ENCODE results near the gene FAT2.
"Not testable (repeated sequence)": the region's sequence is repeated elsewhere in the genome, so short reads cannot be mapped to it uniquely, and the experiment has no call there.

The FAT2 gene

DNA sequence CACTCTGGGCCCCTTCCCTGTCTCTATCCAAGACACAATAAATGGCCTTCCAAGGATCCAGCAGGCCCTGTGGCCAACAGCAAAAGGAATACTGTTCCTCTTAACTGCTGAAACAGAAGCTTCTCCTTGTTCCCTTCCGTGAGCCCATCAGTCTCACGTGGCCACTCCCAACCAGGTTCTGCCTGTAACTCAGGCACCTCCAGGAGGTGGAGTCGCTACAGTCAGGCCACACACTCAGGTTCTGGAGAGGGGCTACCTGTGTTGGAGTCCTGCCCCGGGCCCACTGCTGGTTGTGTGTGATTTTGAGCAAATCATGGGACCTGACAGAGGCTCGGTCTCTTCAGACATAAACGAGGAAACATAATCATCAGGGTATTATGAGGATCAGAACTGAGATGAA lies 10.3 kb downstream of the FAT2 start:
- Mint-ChIP-seq H3K9me3 (no peaks in the 10 kb centered on the region), H3K36me3 (ENCODE audit: low read depth) (no peaks in the 10 kb centered on the region), H3K4me1 (ENCODE audit: low read depth) (peaks cover 3% of the 10 kb centered on the region), H3K27ac (no peak overlapping the region), H3K27me3 (peaks cover 7% of the 10 kb centered on the region), H3K4me3 (no peak overlapping the region)
- DNase-seq: no peak

DNA sequence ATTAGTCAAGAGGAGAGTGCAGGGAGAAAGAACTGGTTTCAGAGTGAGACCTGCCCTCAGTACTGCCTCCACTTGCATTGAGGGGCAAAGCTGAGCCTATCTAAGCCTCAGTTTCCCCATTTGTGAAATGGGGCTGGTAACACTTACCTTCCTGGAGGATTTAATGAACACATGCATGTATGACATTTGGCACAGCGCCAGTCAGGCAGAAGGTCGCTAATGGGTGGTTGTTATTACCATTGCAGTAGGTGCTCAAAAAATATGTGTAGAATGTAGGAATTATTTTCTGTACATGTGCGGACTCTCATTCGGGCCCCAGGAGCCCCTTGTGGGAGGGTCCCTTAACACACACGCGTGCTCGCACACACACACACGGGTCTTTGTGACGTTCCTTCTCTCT lies 10.9 kb downstream of the FAT2 start:
- no peaks in the 10 kb centered on the region for H3K36me3 Mint-ChIP-seq (ENCODE audit: low read depth)
- no peak overlapping the region for H3K4me3 Mint-ChIP-seq
- H3K27ac Mint-ChIP-seq: no peak overlapping the region
- DNase-seq: no peak
- H3K4me1 Mint-ChIP-seq (ENCODE audit: low read depth): peaks cover 3% of the 10 kb centered on the region
- H3K27me3 Mint-ChIP-seq: peaks cover 7% of the 10 kb centered on the region
- no peaks in the 10 kb centered on the region for H3K9me3 Mint-ChIP-seq

DNA sequence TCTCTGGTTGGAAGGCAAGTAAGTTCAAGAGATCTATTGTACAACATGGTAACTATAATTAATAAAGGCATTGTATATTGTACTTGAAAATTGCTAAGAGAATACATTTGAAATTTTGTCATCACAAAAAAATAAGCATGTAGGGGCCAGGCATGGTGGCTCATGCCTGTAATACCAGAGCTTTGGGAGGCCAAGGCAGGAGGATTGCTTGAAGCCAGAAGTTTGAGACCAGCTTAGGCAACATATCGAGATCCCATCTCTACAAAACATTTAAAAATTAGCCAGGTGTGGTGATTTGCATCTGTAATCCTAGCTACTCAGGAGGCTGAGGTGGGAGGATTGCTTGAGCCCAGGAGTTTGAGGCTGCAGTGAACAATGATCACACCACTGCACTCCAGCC lies 12.0 kb downstream of the FAT2 start:
- not testable (repeated sequence) for H3K36me3 Mint-ChIP-seq (ENCODE audit: low read depth); H3K4me3 Mint-ChIP-seq; H3K9me3 Mint-ChIP-seq; DNase-seq; H3K27me3 Mint-ChIP-seq; H3K4me1 Mint-ChIP-seq (ENCODE audit: low read depth); H3K27ac Mint-ChIP-seq

DNA sequence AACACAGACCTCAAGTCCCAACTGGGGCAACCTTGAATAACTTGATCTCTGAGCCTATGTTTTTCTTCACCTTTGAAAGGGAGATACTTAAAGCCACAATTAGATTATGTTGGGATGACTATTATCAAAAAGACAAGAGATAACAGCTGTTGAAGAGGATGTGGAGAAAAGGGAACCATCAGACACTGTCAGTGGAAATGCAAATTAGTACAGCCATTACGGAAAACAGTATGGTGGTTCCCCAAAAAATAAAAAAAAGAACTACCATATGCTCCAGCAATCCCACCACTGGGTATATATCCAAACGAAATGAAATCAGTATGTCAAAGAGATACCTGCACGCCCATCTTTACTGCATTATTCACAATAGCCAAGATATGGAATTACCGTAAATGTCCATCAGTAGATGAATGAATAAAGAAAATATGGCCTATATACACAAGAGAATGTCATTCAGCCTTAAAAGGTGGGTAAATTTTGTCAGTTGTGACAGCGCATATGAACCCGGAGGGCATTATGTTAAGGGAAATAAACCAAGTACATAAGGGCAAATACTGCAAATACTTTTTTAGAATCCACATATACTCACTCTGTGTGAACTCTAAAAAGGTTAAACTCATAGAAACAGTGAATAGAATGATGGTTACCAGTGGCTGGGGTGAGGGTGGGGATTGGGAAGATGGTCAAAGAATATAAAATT lies 12.7 kb downstream of the FAT2 start:
- H3K4me3 Mint-ChIP-seq: no peak overlapping the region
- DNase-seq: no peak
- peaks cover 7% of the 10 kb centered on the region for H3K27me3 Mint-ChIP-seq
- H3K4me1 Mint-ChIP-seq (ENCODE audit: low read depth): peaks cover 3% of the 10 kb centered on the region
- H3K36me3 Mint-ChIP-seq (ENCODE audit: low read depth): no peaks in the 10 kb centered on the region
- H3K27ac Mint-ChIP-seq: no peak overlapping the region
- H3K9me3 Mint-ChIP-seq: no peaks in the 10 kb centered on the region

DNA sequence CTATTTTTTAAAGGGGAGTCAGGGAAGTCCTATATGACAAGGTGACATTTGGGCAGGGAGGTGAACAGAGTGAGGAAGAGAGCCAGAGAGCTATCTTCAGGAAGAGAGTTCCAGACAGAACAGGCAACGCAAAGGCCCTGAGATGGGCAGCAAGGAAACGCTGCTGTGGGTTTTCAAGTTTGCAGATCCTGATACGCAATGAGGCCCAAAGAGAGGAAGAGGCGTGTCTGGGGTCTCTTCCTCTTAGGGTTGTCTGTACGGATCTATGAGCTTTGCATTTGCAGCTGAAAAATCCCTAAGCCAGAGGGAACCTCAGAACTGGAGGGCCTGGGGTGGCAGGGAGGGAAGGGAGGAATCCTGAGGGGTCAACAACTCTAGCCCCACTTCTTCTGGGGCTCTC lies 13.6 kb downstream of the FAT2 start:
- no peaks in the 10 kb centered on the region for H3K36me3 Mint-ChIP-seq (ENCODE audit: low read depth)
- H3K27me3 Mint-ChIP-seq: peaks cover 7% of the 10 kb centered on the region
- H3K9me3 Mint-ChIP-seq: no peaks in the 10 kb centered on the region
- peaks cover 3% of the 10 kb centered on the region for H3K4me1 Mint-ChIP-seq (ENCODE audit: low read depth)
- no peak for DNase-seq
- H3K27ac Mint-ChIP-seq: no peak overlapping the region
- no peak overlapping the region for H3K4me3 Mint-ChIP-seq

DNA sequence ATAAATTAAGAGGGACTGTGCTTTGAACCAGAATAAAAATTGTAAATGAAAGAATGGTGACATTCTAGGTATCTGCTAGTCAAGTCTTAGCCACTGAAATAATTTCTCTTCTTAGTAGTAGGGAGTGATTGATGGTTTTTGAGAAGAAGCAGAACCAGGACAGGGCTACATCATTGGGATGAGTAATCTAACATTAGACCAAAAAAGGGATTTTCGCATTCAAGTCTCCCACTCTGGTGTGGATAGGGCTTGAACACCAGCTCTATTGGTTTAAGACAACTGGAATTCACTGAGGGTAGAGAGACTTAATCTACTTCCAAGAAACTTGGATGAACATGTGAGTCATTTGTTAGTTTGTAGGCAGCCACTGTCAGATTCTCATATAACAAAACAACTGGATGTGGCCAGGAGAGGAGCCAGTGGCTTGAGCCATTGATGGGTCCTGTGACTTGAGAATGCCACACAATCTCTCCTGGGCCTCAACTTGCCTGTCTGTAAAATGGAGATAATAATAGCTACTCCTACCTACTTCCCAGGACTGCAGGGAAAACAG lies 16.6 kb downstream of the FAT2 start:
- Mint-ChIP-seq H3K9me3 (no peaks in the 10 kb centered on the region), H3K4me1 (ENCODE audit: low read depth) (peaks cover 3% of the 10 kb centered on the region), H3K27ac (no peak overlapping the region), H3K4me3 (no peak overlapping the region), H3K36me3 (ENCODE audit: low read depth) (no peaks in the 10 kb centered on the region), H3K27me3 (peaks cover 4% of the 10 kb centered on the region)
- no peak for DNase-seq

DNA sequence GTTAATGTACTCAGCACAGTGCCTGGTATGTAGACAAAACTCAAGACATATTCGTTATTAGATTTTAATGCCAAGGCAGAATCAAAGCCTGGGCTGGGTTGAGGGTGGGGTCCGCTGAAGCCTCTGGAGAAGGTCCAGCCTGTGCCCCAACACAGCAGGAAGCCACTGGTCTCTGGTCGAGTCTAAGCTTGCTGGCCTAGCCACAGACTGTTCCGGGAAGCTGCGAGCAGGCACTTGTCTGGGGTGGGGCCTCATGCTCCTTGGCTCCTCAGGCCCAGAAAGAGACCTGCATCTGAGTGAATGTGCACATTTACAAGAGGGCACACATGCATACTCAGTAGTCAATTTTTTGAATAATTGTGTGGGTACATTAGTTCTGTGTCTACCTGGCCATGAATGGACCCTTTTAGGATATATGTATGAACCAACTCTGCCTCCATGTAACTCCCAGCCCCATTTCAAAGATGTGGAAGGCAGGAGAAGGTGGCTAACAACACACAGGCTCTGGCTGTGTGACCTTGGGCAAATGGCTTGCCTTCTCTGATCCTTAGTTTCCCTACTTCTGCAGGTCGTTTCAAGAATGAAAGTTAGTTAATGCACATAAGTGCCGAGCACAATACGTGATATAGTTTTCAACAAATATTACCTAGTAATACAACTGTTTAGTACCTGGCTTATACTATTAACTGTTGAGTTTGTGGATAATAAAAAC lies 18.3 kb downstream of the FAT2 start:
- Mint-ChIP-seq H3K4me3 (no peak overlapping the region), H3K36me3 (ENCODE audit: low read depth) (no peaks in the 10 kb centered on the region), H3K4me1 (ENCODE audit: low read depth) (peaks cover 10% of the 10 kb centered on the region), H3K27ac (no peak overlapping the region), H3K9me3 (no peaks in the 10 kb centered on the region), H3K27me3 (peaks cover 4% of the 10 kb centered on the region)
- no peak for DNase-seq

DNA sequence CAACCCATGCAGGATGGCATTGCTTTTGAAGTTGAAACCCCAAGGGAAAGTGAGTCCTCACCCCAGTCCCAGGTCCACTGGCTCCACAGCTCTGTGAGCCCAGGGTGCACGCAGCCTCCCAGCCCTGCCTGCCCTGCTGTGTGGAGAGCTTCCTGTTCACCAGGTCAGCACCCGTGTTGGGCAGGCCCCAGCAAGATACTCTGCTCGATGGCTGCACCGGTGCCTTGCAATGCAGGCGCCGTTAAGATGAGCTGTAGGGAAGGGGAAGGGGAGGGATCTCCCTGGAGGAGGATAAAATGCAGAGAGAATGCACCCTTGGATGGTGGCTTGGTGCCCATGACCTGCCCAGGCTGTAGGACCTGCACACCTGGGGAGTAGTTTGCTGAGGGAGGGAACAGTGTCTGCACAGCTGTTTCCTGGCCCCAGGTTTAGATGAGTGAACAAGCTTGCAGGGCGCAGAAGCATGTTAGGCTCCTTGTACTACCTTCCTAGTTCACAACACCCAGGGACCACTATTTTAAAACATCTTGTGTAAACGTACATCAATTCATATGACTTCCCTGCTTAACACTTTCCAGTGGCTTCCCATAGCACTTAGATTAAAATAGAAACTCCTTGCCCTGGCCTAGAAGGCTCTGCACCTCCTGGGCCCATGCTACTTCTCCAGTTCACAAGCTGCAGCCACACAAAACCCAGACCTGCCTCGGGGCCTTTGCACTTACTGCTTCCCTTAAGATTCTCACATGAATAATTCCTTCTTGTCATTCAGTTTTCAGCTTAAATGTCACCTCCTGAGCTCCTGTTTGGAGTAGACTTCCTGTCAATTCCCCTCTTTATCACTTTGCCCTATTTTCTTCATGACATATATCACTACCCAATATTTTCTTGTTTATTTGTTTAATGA lies 19.6 kb downstream of the FAT2 start:
- H3K36me3 Mint-ChIP-seq (ENCODE audit: low read depth): no peaks in the 10 kb centered on the region
- no peak overlapping the region for H3K4me3 Mint-ChIP-seq
- H3K27me3 Mint-ChIP-seq: peaks cover 13% of the 10 kb centered on the region
- H3K27ac Mint-ChIP-seq: no peak overlapping the region
- no peak for DNase-seq
- H3K9me3 Mint-ChIP-seq: no peaks in the 10 kb centered on the region
- H3K4me1 Mint-ChIP-seq (ENCODE audit: low read depth): peaks cover 7% of the 10 kb centered on the region

DNA sequence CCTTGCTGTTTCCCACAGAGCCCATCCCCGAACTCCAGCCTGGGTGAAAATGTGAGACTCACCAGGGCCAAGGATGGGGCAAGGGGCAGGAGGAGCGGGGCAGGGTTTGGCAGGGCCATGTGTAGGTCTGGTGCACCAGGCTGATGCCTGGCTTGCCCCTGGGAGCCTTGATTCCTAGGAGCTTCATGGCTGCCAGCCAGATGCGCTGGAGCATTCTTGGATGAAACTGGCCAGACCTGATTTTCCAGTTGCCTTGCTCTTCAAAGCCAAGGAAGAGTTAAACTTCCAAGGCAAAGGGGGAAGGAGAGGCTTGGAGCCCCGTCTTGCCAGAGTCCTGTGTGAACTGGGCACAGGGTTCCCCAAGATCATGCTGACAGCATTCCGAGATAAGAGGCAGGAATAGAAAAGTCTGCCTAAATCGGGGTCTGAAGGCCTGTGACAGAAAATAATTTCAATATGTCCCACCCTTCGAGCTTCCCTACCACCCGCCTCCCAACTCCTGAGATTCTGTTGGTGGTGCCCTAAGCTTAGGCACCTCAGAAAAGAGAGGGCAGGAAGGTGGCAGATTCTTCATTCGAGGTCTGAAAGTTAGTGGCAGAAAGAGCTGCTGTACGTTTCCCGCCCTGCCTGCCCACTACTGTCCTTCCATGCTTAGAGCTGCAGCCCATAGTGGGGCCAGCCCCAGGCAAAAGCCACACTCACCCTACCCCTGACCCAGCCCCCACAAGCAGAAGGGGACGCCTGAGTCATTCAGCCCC lies 20.4 kb downstream of the FAT2 start:
- no peaks in the 10 kb centered on the region for H3K36me3 Mint-ChIP-seq (ENCODE audit: low read depth)
- H3K9me3 Mint-ChIP-seq: no peaks in the 10 kb centered on the region
- no peak for DNase-seq
- H3K4me1 Mint-ChIP-seq (ENCODE audit: low read depth): peaks cover 7% of the 10 kb centered on the region
- H3K27ac Mint-ChIP-seq: no peak overlapping the region
- no peak overlapping the region for H3K4me3 Mint-ChIP-seq
- H3K27me3 Mint-ChIP-seq: peaks cover 20% of the 10 kb centered on the region

DNA sequence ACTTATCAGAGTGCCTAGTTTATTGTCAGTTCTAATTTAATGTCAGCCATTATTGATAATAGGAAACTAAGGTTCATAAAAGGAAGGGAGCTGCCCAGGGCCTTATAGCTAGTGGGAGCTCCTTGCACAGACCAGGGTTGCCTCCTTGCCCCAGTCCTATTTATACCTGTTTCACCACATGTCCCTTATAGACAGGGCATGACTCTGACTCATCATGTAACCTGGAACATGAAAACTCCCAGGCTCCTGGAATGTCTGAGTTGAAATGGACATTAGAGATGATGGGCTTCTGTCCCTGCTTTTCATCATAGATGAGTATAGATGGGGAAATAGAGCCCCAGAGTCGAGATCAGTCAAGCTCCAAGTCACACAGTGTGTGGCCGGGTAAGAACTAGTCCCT lies 21.1 kb downstream of the FAT2 start:
- H3K27me3 Mint-ChIP-seq: peaks cover 20% of the 10 kb centered on the region
- no peak overlapping the region for H3K4me3 Mint-ChIP-seq
- DNase-seq: no peak
- H3K36me3 Mint-ChIP-seq (ENCODE audit: low read depth): no peaks in the 10 kb centered on the region
- H3K9me3 Mint-ChIP-seq: no peaks in the 10 kb centered on the region
- peaks cover 7% of the 10 kb centered on the region for H3K4me1 Mint-ChIP-seq (ENCODE audit: low read depth)
- no peak overlapping the region for H3K27ac Mint-ChIP-seq

DNA sequence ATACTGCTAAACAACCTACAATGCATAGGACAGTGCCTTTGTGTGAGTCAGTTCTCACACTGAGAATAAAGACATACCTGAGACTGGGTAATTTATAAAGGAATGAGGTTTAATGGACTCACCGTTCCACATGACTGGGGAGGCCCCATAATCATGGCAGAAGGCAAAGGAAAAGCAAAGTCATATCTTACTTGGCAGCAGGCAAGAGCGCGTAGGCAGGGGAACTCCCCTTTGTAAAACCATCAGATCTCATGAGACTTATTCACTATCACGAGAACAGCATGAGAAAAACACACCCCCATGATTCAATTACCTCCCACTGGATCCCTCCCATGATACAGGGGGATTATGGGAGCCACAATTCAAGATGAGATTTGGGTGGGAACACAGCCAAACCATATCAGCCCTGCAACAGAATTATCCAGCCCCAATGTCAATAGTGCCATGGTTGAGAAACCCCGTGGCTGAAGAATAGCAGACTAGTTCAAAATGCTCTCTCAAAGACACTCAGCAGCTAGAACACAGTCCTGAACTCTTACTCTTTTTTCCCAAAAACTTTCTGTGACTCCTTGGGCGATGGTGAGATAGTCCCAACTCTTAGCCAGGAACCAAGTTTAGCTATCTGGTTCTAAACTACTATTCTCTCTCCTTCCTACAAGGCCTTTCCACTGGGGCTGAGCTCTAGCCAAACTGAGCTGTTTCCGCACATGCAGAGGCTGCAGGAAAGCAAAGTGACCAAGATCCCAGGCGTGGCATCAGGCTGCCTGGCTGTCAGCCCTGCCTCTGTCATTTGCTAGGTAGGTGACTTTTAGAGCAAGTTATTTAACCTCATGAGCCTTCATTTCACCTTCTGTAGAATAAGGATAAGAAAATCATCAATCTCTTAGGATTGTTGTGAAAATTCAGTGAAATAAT lies 21.7 kb downstream of the FAT2 start:
- no peak overlapping the region for H3K27ac Mint-ChIP-seq
- H3K4me3 Mint-ChIP-seq: no peak overlapping the region
- H3K36me3 Mint-ChIP-seq (ENCODE audit: low read depth): no peaks in the 10 kb centered on the region
- no peak for DNase-seq
- H3K4me1 Mint-ChIP-seq (ENCODE audit: low read depth): peaks cover 7% of the 10 kb centered on the region
- H3K27me3 Mint-ChIP-seq: peaks cover 20% of the 10 kb centered on the region
- no peaks in the 10 kb centered on the region for H3K9me3 Mint-ChIP-seq

DNA sequence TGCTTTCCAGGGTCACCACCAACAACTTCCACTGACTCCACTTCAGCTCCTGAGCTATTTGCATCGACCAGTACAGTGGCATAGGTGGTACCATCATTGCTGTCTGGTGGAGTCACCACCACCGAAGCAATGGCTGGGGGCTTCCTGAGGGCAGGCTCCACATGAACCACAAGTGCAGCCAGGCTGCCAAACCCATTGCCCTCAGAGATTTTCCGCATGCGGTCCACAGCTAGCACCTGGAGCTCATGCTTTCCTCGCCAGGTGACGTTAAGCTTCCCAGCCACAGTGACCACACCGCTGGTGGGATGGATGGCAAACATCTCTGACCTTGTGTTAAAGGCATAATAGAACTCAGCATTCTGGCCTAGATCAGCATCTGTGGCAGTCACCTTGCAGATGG lies 23.1 kb downstream of the FAT2 start:
- H3K36me3 Mint-ChIP-seq (ENCODE audit: low read depth): no peaks in the 10 kb centered on the region
- no peak overlapping the region for H3K4me3 Mint-ChIP-seq
- H3K9me3 Mint-ChIP-seq: no peaks in the 10 kb centered on the region
- H3K27ac Mint-ChIP-seq: no peak overlapping the region
- H3K4me1 Mint-ChIP-seq (ENCODE audit: low read depth): peaks cover 7% of the 10 kb centered on the region
- peaks cover 20% of the 10 kb centered on the region for H3K27me3 Mint-ChIP-seq
- DNase-seq: no peak

DNA sequence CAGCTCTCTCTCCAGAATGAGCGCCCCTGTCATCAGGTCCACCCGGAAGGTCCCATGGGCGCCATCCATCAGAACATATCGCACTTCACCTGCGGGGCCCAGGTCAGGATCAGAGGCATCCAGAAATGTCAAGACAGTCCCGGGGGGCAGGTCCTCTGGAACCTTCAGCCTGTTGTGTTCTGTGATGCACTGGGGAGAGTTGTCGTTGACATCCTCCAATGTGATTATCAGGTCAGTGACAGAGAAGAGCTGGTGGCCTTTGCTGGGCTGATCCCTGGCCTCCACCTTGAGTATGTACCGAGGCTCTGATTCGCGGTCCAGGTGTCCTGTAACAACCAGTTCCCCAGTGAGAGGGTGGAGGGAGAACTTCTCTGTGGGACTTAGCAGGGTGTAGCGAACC lies 25.2 kb downstream of the FAT2 start:
- DNase-seq: no peak
- peaks cover 24% of the 10 kb centered on the region for H3K27me3 Mint-ChIP-seq
- no peaks in the 10 kb centered on the region for H3K36me3 Mint-ChIP-seq (ENCODE audit: low read depth)
- H3K4me1 Mint-ChIP-seq (ENCODE audit: low read depth): peaks cover 7% of the 10 kb centered on the region
- no peak overlapping the region for H3K4me3 Mint-ChIP-seq
- no peaks in the 10 kb centered on the region for H3K9me3 Mint-ChIP-seq
- no peak overlapping the region for H3K27ac Mint-ChIP-seq

All from activated T-cell treated with anti-CD3 and anti-CD28 coated beads, Interleukin-2, amount 50 U/mL, for 24 hours (primary cell).